ENCODE data around the gene RGL1. TPM values are rescaled to one million over a fixed set of nuclear protein-coding genes. Genes with fewer than 3 reads are reported as not detected.

The RGL1 gene
- total RNA-seq, 1 donor from 2014 or later, result 34.0 TPM

GRCh38 chr1:183961132-183961531 lies 156.2 kb downstream of the RGL1 start:
- Mint-ChIP-seq H3K4me3 (no peak overlapping the region), H3K4me1 (no peaks in the 10 kb centered on the region), H3K36me3 (no peaks in the 10 kb centered on the region), H3K27ac (no peak overlapping the region), H3K9me3 (no peaks in the 10 kb centered on the region), H3K27me3 (ENCODE audit: low read depth) (no peaks in the 10 kb centered on the region)
- no peak for DNase-seq (ENCODE audit: low spot score in 2 of 2, unreplicated experiment in 2 of 2)
- TF ChIP-seq CTCF (IDR thresholded peaks at IDR 0.05; ENCODE audit: unreplicated experiment), result no peak

GRCh38 chr1:183962903-183963302 lies 158.0 kb downstream of the RGL1 start:
- Mint-ChIP-seq H3K4me3 (no peak overlapping the region), H3K9me3 (no peaks in the 10 kb centered on the region), H3K27ac (no peak overlapping the region), H3K27me3 (ENCODE audit: low read depth) (no peaks in the 10 kb centered on the region), H3K4me1 (no peaks in the 10 kb centered on the region), H3K36me3 (no peaks in the 10 kb centered on the region)
- no peak for DNase-seq (ENCODE audit: low spot score in 2 of 2, unreplicated experiment in 2 of 2)
- no peak for TF ChIP-seq CTCF (IDR thresholded peaks at IDR 0.05; ENCODE audit: unreplicated experiment)

GRCh38 chr1:183965726-183966125 lies 160.8 kb downstream of the RGL1 start:
- no peak overlapping the region for H3K4me3 Mint-ChIP-seq
- H3K9me3 Mint-ChIP-seq, result no peaks in the 10 kb centered on the region
- no peaks in the 10 kb centered on the region for H3K36me3 Mint-ChIP-seq
- no peaks in the 10 kb centered on the region for H3K4me1 Mint-ChIP-seq
- no peak overlapping the region for H3K27ac Mint-ChIP-seq
- no peaks in the 10 kb centered on the region for H3K27me3 Mint-ChIP-seq (ENCODE audit: low read depth)
- DNase-seq (ENCODE audit: low spot score in 2 of 2, unreplicated experiment in 2 of 2), result no peak
- TF ChIP-seq CTCF (IDR thresholded peaks at IDR 0.05; ENCODE audit: unreplicated experiment), result no peak

- Mint-ChIP-seq H3K4me1 (no peaks in the 10 kb centered on the region), H3K36me3 (no peaks in the 10 kb centered on the region), H3K27me3 (ENCODE audit: low read depth) (no peaks in the 10 kb centered on the region), H3K4me3 (no peak overlapping the region), H3K9me3 (no peaks in the 10 kb centered on the region), H3K27ac (no peak overlapping the region)
- TF ChIP-seq CTCF (IDR thresholded peaks at IDR 0.05; ENCODE audit: unreplicated experiment), result no peak
- no peak for DNase-seq (ENCODE audit: low spot score in 2 of 2, unreplicated experiment in 2 of 2)
Observed at GRCh38 chr1:183966487-183966886, 161.6 kb downstream of the RGL1 start.

- no peak for DNase-seq (ENCODE audit: low spot score in 2 of 2, unreplicated experiment in 2 of 2)
- Mint-ChIP-seq H3K27me3 (ENCODE audit: low read depth) (no peaks in the 10 kb centered on the region), H3K4me1 (no peaks in the 10 kb centered on the region), H3K9me3 (no peaks in the 10 kb centered on the region), H3K27ac (no peak overlapping the region), H3K36me3 (no peaks in the 10 kb centered on the region), H3K4me3 (no peak overlapping the region)
- TF ChIP-seq CTCF (IDR thresholded peaks at IDR 0.05; ENCODE audit: unreplicated experiment), result no peak
Observed at GRCh38 chr1:183967914-183968313, 163.0 kb downstream of the RGL1 start.

GRCh38 chr1:183968386-183968785 lies 163.5 kb downstream of the RGL1 start:
- H3K36me3 Mint-ChIP-seq, result no peaks in the 10 kb centered on the region
- no peaks in the 10 kb centered on the region for H3K27me3 Mint-ChIP-seq (ENCODE audit: low read depth)
- DNase-seq (ENCODE audit: low spot score in 2 of 2, unreplicated experiment in 2 of 2), result no peak
- no peak overlapping the region for H3K27ac Mint-ChIP-seq
- no peaks in the 10 kb centered on the region for H3K9me3 Mint-ChIP-seq
- no peak overlapping the region for H3K4me3 Mint-ChIP-seq
- no peak for TF ChIP-seq CTCF (IDR thresholded peaks at IDR 0.05; ENCODE audit: unreplicated experiment)
- no peaks in the 10 kb centered on the region for H3K4me1 Mint-ChIP-seq
